ENCODE results near the gene ZBTB45.

Gene ZBTB45

GRCh38 chr19:58519087-58519354 lies 589 bp downstream of the ZBTB45 start:
- peak overlapping the region; percentile 94 for H3K27ac ChIP-seq (ENCODE audit: extremely low read depth, low read depth, low read length)
- H3K36me3 ChIP-seq (ENCODE audit: control insufficient read depth in 2 of 2, insufficient read depth in 1 of 2, low read length in 2 of 2): peaks cover 0 to 23% of the 10 kb centered on the region in 2 experiments; a peak in 1 of 3 replicates
- TF ChIP-seq ZNF791 (tag by site-specific recombination; IDR thresholded peaks at IDR 0.05) (no peak), ZNF707 (tag by site-specific recombination; IDR thresholded peaks at IDR 0.05) (peak; percentile 62; the same call in 1 of the 2 replicates), ZNF561 (tag by site-specific recombination; IDR thresholded peaks at IDR 0.05; ENCODE audit: borderline replicate concordance) (peak; percentile 10; the same call in 1 of the 2 replicates), ZNF768 (tag by site-specific recombination; IDR thresholded peaks at IDR 0.05) (0 out of 2 replicates have a peak, but pooled peaks have one; percentile 26), HOXC10 (CRISPR knock-in tag; IDR thresholded peaks at IDR 0.05) (no peak), ZNF488 (tag by site-specific recombination; IDR thresholded peaks at IDR 0.05) (no peak), ZBTB7A (tag by site-specific recombination; IDR thresholded peaks at IDR 0.05; ENCODE audit: low read depth) (no peak), ZBTB48 (tag by site-specific recombination; IDR thresholded peaks at IDR 0.05) (0 out of 2 replicates have a peak, but pooled peaks have one; percentile 9), ZNF148 (tag by site-specific recombination; IDR thresholded peaks at IDR 0.05; ENCODE audit: borderline replicate concordance) (no peak), YY1 (tag by site-specific recombination; IDR thresholded peaks at IDR 0.05) (no peak), IKZF3 (tag by site-specific recombination; IDR thresholded peaks at IDR 0.05) (peak; percentile 25; the same call in 1 of the 2 replicates), PRDM1 (tag by site-specific recombination; IDR thresholded peaks at IDR 0.05) (no peak), ZNF426 (tag by site-specific recombination; IDR thresholded peaks at IDR 0.05) (no peak), ZNF747 (tag by site-specific recombination; IDR thresholded peaks at IDR 0.05) (no peak), ZNF366 (tag by site-specific recombination; conservative IDR thresholded peaks at IDR 0.05) (no peak), ZNF341 (tag by site-specific recombination; IDR thresholded peaks at IDR 0.05; ENCODE audit: low read depth) (peak; percentile 90), ZNF654 (tag by site-specific recombination; IDR thresholded peaks at IDR 0.05; ENCODE audit: low read depth) (no peak), ZEB2 (tag by site-specific recombination; IDR thresholded peaks at IDR 0.05) (no peak), ELK4 (IDR thresholded peaks at IDR 0.05; ENCODE audit: borderline replicate concordance, low read depth, low read length) (no peak)
- peak overlapping the region; percentile 74 for H3K4me3 ChIP-seq (ENCODE audit: low read depth, low read length)
- POLR2A ChIA-PET: interaction anchor here (0.6 to 4.6 kb wide), 25 partner anchors 14 to 381 kb away, joined by 3 to 107 read pairs (median 10); partner anchors contain the start of genes CHMP2A, TRIM28, UBE2M and ZNF274
- peaks cover 10% of the 10 kb centered on the region for H3K4me1 ChIP-seq (ENCODE audit: control insufficient read depth, insufficient read depth, low read length)
- H3K9me3 ChIP-seq (ENCODE audit: control insufficient read depth, insufficient read depth, low read depth, low read length): no peaks in the 10 kb centered on the region
- CTCF ChIA-PET: interaction anchor here (0.6 to 3.4 kb wide), 41 partner anchors 9 to 517 kb away, joined by 3 to 26 read pairs (median 5); partner anchors contain the start of genes CHMP2A, TRIM28, ZNF324B and ZNF446

- CTCF ChIA-PET: interaction anchor here (0.6 to 3.4 kb wide), 43 partner anchors 9 to 2000 kb away, joined by 3 to 26 read pairs (median 5); partner anchors contain the start of genes CHMP2A, TRIM28, ZNF324B and ZNF446
- Histone ChIP-seq H3K9me3 (ENCODE audit: control insufficient read depth, insufficient read depth, low read depth, low read length) (no peaks in the 10 kb centered on the region), H3K4me1 (ENCODE audit: control insufficient read depth, insufficient read depth, low read length) (peaks cover 10% of the 10 kb centered on the region), H3K4me3 (ENCODE audit: low read depth, low read length) (peak overlapping the region; percentile 74), H3K36me3 (ENCODE audit: control insufficient read depth in 2 of 2, insufficient read depth in 1 of 2, low read length in 2 of 2) (peaks cover 0 to 23% of the 10 kb centered on the region in 2 experiments; a peak in 1 of 3 replicates), H3K27ac (ENCODE audit: extremely low read depth, low read depth, low read length) (peak overlapping the region; percentile 94)
- POLR2A ChIA-PET: interaction anchor here (0.6 to 4.6 kb wide), 24 partner anchors 14 to 381 kb away, joined by 3 to 107 read pairs (median 7); partner anchors contain the start of genes CHMP2A, TRIM28, UBE2M and ZNF274
- TF ChIP-seq ZNF302 (tag by site-specific recombination; IDR thresholded peaks at IDR 0.05; ENCODE audit: low read depth) (no peak), PRDM4 (tag by site-specific recombination; IDR thresholded peaks at IDR 0.05) (no peak), TRIM28 (IDR thresholded peaks at IDR 0.05; ENCODE audit: borderline replicate concordance, low read length) (no peak), HOXD13 (CRISPR knock-in tag; IDR thresholded peaks at IDR 0.05; ENCODE audit: borderline replicate concordance) (0 out of 2 replicates have a peak, but pooled peaks have one; percentile 29), KLF1 (tag by site-specific recombination; IDR thresholded peaks at IDR 0.05) (peak; percentile 81), ZNF600 (tag by site-specific recombination; IDR thresholded peaks at IDR 0.05) (no peak), CTCF (tag by site-specific recombination; IDR thresholded peaks at IDR 0.05) (peak; percentile 75)
Observed at GRCh38 chr19:58518256-58519086, 1.1 kb downstream of the ZBTB45 start.
